GM21447 (cell line): ENCODE data around the gene PLA2G2C.
A peak's percentile ranks its signal among the peaks of the same experiment; 100 is the strongest.
"Not testable (repeated sequence)": the region's sequence is repeated elsewhere in the genome, so short reads cannot be mapped to it uniquely, and the experiment has no call there.

Experiments
- ATAC-seq: cut with Tn5 transposase; IDR thresholded peaks from one replicate; pipeline ENCODE4 v1.9.1; 2021; ENCODE audit not compliant: unreplicated experiment

The PLA2G2C gene

DNA sequence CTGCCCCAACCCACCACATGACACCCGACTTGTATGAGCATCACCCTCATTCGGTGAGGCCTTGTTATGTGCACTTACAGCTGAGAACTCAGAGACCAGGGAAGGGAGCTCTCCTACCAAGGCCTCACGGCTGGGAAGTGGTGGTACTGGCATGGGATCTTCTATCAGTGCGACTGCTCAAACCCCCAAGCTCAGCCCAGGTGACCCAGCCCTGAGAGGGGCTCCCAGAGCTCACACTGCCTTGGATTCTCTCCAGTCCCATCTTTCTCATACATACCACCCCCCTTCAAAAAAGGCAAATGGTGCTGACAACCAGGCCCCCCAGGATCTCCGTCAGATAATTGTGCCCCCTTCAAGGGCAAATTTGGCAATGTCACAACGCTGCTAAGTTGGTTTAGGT, 48.0 kb downstream of the PLA2G2C start:
- ATAC-seq: no peak

GRCh38 chr1:20137604-20138003, 48.7 kb downstream of the PLA2G2C start:
- no peak for ATAC-seq

DNA sequence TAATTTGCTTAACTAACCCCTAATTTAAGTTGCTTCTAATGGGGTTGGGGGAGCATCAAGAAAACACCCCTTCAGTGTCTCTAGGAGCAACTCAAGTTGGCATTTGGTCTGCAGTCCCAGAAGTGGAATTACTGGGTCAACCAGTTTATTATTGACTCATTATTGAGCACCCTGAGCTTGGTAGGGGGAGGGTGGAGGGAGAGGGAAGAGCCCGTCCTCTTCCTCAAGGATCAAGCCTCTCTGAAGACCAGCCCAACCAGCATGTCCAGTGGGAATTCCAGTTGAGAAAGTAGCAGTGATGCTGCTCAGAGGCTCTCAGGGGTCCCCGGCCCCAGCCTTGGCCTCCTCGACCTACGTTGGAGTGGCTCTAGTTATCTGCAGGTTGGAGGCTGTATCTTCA, 49.3 kb downstream of the PLA2G2C start:
- ATAC-seq: no peak

GRCh38 chr1:20136249-20136648, 50.1 kb downstream of the PLA2G2C start:
- ATAC-seq: no peak

DNA sequence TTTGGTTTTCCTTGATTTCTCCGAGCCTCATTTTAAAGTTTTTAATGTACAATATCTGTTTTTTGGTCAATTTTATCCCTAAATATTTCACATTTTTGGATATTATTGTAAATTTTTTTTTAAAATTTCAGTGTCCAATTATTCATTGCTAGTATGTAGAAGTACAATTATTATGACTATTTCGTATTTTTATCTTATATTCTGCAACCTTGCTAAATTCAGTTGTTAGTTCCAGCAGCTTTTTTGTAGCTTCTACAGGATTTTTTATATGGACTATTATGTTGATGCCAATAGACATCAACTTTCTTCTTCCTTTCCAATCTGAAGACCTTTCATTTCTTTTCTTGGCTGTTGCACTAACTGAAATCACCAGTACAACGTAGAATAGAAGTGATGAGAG, 51.3 kb downstream of the PLA2G2C start:
- no peak for ATAC-seq

DNA sequence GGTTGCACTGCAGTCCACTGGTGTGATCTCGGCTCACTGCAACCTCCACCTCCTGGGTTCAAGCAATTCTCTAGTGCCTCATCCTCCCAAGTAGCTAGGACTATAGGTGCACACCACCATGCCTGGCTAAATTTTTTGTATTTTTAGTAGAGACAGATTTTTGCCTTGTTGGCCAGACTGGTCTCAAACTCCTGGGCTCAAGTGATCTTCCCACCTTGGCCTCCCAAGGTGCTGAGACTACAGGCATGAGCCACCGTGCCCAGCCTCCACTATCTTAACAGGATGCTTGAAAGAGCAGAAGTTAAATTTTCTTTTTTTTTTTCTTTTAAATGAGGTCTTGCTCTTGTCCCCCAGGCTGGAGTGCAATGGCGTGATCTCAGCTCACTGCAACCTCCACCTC, 55.8 kb downstream of the PLA2G2C start:
- ATAC-seq: not testable (repeated sequence)

DNA sequence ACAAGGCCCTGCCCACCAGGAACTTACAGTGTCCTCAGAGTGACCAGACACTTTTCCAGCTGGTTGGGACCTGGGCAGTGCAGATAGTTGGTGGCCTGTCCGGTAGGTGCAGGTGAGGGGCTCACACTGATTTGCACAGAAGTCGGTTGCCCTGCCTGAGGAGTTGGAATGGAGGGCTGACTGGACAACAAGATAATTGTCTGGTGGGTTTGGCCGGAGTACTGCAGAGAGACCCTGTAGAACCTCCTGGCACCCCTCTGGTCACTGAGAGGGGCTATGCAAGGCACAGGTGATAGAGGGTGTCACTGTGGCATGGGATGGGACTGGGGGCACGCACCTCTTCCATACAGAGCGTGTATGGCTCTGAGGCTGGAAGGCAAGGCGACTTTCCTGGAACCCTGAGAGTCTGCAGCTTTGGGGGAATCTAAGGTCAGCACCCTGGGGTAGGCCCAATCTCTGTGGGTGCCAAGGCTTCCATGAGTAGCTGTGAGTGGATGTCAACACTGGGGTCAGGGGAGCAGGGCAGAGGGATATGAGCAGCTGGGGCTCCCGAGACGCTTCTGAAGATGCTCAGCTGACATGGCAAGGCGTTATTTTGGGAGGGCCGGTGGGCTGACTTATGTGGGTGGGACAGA, 59.4 kb downstream of the PLA2G2C start:
- ATAC-seq: no peak

DNA sequence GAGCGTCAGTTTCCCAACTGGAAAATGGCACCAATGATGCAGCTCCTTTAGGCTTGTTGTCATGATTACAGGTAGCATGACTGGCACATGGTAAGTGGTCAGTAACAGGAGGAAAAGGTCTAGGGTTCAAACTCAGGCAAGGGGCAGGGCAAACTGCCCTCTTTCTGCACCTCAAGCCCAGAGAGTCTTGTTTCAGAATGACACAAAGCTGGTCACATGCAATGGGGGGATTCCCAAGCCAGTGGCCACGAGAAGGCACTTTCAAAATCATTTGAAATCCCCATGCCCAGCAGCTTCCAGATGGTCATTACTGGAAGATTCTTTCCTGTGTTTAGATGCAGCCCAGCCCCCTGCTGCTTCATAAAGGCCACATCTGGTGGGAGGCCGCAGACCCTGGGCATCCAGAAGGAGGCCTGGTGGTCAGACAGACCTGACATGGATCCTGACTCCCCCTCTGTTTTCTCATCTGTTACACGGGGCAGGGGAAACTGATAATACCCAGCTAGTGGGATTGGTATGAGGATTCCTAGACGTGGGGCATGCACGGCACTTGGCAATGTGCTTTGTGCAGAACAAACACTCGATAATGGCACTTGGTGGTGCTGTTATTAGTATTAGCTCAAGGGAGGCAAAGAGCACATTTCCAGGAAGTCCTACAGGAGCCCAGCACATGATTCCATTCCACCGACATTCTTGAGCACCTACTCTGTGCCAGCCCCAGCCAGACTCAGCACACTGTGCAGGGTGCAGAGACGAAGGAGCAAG, 60.1 kb downstream of the PLA2G2C start:
- ATAC-seq: peak; percentile 57

GRCh38 chr1:20125100-20125499, 61.2 kb downstream of the PLA2G2C start:
- no peak for ATAC-seq

GRCh38 chr1:20124456-20125057, 61.8 kb downstream of the PLA2G2C start:
- no peak for ATAC-seq

DNA sequence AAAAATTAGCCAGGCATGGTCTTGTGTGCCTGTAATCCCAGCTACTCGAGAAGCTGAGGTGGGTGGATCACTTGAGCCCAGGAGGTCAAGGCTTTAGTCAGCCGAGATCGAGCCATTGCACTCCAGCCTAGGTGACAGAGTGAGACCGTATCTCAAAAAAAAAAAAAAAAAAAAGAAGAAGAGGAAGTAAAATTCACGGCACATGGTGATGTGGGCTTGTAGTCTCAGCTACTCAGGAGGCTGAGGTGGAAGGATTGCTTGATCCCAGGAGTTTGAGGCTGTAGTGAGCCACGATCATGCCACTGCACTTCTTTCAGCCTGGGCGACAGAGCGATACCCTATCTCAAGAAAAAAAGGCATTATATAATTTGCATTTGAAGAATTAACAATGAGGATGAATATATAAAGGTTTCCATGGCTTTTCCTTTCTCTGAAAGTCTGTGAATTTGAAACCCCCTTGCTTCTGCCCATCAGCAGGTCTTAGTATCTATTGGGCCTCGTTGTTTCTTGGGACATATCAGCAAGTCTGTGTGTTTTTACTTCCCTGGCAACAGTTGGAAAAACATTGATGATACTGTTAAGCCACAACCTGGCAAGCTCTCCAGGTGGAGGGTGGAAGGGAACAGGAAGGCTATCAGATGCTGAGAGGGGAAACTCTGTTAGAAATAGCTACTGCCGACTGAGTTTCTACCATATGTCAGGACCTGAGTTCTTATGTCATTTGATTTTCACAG, 62.4 kb downstream of the PLA2G2C start:
- ATAC-seq: no peak

DNA sequence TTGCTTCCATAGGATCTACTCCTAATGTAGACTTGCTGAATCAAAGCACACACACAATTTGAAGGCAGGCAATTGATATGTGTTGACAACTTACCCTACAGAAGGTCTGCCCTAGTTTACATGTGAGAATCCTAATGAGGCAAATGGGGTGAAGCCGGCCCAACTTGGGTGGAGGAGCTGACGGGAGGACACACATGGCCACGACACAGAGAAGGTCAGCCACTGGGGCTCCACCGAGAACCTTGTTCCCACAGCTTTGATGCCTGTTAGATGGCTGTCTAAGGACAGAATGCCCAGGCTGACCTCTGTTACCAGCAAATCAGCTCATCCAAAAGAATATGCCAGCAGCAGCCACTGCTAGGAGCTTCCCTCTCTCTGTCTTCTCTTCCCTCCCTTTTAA, 65.5 kb downstream of the PLA2G2C start:
- no peak for ATAC-seq

- no peak for ATAC-seq
These were observed 67.0 kb downstream of the PLA2G2C start, which contains the start of gene PLA2G2D for GRCh38 chr1:20119347-20119746. Gene PLA2G2D (minus strand): TSS chr1:20119536. CDS start chr1:20119498, 38 bp downstream.

DNA sequence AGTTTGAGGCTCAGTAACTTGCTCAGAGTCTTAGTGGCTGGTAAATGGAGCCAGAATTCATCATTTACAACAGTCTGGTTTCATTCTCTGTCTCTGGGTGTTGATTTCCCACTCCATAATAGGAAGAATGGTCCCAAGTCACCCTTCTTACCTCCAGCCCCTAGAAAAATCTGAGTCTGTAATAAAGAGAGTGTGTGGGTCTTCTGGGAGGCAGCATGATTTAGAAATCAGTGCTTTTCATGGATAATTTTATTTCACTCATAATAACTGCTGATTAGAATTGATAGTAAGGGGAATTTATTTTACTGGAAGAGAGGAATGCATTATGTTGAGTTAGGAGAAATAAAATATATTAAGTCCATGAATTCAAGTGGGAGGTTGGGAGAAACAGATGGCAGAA, 69.1 kb downstream of the PLA2G2C start:
- no peak for ATAC-seq

GRCh38 chr1:20115916-20116315, 70.4 kb downstream of the PLA2G2C start:
- no peak for ATAC-seq

DNA sequence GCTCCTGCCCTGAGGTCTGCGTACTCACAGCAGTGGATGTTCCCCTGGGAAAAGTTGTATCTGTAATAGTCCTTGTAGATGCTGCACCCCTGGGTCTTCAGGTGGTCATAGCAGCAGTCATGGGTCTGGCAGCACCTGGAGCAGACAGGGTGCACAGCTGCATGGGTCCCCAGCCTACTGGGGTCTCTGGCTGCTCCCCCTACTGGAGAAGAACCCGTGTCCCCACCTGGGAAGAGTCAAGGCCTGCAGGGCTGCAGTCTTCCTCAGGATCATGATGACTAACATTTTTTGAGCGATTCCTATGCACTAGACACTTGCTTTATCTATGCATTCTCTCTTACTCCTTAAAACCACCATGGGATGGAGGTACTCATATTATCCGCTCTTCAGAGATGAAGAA, 70.8 kb downstream of the PLA2G2C start:
- ATAC-seq: no peak

GRCh38 chr1:20114021-20114648, 72.2 kb downstream of the PLA2G2C start:
- ATAC-seq: no peak
